ENCODE data around the gene RAB29. TPM values are rescaled to one million over a fixed set of nuclear protein-coding genes. Genes with fewer than 3 reads are reported as not detected.

RAB29 gene
- total RNA-seq, 1 experiment from 2014 or later: 15.1 TPM

DNA sequence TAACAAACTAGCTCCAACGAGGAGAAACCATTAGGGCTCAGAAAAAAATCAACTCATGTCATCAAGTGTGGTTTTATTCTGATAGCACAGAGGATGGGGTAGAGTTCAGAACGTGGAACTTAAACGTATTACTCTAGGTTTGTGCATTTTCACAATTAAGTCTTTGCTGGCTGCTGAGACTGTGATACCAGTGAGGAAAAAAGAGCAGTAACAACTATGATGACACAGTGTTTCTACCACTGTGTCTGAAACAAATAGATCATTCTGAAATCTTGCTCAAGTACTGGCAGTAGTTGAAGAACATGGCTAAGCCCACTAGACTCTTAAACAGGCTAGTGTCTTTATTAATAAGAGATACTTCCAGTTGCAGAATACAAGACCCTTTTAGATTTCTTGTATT, 56.3 kb downstream of the RAB29 start:
- H3K27ac ChIP-seq (ENCODE audit: low read length): no peak overlapping the region
- in situ Hi-C loops (cut with HindIII; ENCODE audit: low pct_unique_long_range_greater_than_20kb, low sequenced_read_pairs): no loop called here
- H3K4me1 ChIP-seq (ENCODE audit: control insufficient read depth, insufficient read depth, low read length): peaks cover 6% of the 10 kb centered on the region; the same call in 1 of the 2 replicates
- TF ChIP-seq, protein P1, sequence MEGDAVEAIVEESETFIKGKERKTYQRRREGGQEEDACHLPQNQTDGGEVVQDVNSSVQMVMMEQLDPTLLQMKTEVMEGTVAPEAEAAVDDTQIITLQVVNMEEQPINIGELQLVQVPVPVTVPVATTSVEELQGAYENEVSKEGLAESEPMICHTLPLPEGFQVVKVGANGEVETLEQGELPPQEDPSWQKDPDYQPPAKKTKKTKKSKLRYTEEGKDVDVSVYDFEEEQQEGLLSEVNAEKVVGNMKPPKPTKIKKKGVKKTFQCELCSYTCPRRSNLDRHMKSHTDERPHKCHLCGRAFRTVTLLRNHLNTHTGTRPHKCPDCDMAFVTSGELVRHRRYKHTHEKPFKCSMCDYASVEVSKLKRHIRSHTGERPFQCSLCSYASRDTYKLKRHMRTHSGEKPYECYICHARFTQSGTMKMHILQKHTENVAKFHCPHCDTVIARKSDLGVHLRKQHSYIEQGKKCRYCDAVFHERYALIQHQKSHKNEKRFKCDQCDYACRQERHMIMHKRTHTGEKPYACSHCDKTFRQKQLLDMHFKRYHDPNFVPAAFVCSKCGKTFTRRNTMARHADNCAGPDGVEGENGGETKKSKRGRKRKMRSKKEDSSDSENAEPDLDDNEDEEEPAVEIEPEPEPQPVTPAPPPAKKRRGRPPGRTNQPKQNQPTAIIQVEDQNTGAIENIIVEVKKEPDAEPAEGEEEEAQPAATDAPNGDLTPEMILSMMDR (IDR thresholded peaks at IDR 0.05): no peak
- intact Hi-C loops (cut with micrococcal nuclease; ENCODE audit: unreplicated experiment): no loop called here
- peaks cover 75% of the 10 kb centered on the region for H3K36me3 ChIP-seq (ENCODE audit: control insufficient read depth, insufficient read depth, low read length)
- no peaks in the 10 kb centered on the region for H3K27me3 ChIP-seq (ENCODE audit: control insufficient read depth, insufficient read depth, low read length)
- no peak for ATAC-seq
- no TSS peak for BruUV-seq (replicated peaks)
- no peaks in the 10 kb centered on the region for H3K9me3 ChIP-seq (ENCODE audit: control insufficient read depth, insufficient read depth, low read depth, low read length)
- H3K4me3 ChIP-seq (ENCODE audit: low read depth in 2 of 2, low read length in 2 of 2): no peak overlapping the region
- DNase-seq (ENCODE audit: low read depth, low spot score): no peak
- POLR2A ChIA-PET: no interaction called here
- CTCF ChIA-PET: no interaction called here

Other genes with a start within 250 kb of the RAB29 start
- gene ELK4, start 143.5 kb downstream of the RAB29 start, total RNA-seq (2021; ENCODE audit: unreplicated experiment): 54.6 TPM
- gene SLC45A3, start 95.0 kb downstream of the RAB29 start, total RNA-seq (2021; ENCODE audit: unreplicated experiment): 3.0 TPM
- 210 TPM for gene NUCKS1, start 25.3 kb downstream of the RAB29 start, total RNA-seq (2021; ENCODE audit: unreplicated experiment)
- gene SLC41A1, start 37.7 kb upstream of the RAB29 start, total RNA-seq (2021; ENCODE audit: unreplicated experiment): 33.3 TPM
- gene PM20D1, start 74.7 kb upstream of the RAB29 start, total RNA-seq (2021; ENCODE audit: unreplicated experiment): 0.13 TPM
- gene SLC26A9, start 168.0 kb upstream of the RAB29 start, total RNA-seq (2021; ENCODE audit: unreplicated experiment): not detected
- 0.05 TPM for gene RAB7B, start 227.9 kb upstream of the RAB29 start, total RNA-seq (2021; ENCODE audit: unreplicated experiment)
- not detected for gene CTSE, start 248.4 kb upstream of the RAB29 start, total RNA-seq (2021; ENCODE audit: unreplicated experiment)